Measurements from ENCODE around the gene SUPT3H. TPM values are rescaled to one million over a fixed set of nuclear protein-coding genes. Genes with fewer than 3 reads are reported as not detected.

The SUPT3H gene
- total RNA-seq, 2 donors from 2014 or later, result 2.5 to 4.5 TPM

GRCh38 chr6:44974511-44974910 is 403.2 kb downstream of the SUPT3H start:
- no peaks in the 10 kb centered on the region for H3K36me3 ChIP-seq
- DNase-seq (ENCODE audit: low spot score), result no peak
- no peaks in the 10 kb centered on the region for H3K9me3 ChIP-seq
- TF ChIP-seq CTCF (IDR thresholded peaks at IDR 0.05), result no peak
- no peak overlapping the region for H3K27ac ChIP-seq
- H3K4me1 ChIP-seq, result no peaks in the 10 kb centered on the region
- H3K4me3 ChIP-seq, result no peak overlapping the region
- H3K27me3 ChIP-seq, result no peaks in the 10 kb centered on the region

DNA sequence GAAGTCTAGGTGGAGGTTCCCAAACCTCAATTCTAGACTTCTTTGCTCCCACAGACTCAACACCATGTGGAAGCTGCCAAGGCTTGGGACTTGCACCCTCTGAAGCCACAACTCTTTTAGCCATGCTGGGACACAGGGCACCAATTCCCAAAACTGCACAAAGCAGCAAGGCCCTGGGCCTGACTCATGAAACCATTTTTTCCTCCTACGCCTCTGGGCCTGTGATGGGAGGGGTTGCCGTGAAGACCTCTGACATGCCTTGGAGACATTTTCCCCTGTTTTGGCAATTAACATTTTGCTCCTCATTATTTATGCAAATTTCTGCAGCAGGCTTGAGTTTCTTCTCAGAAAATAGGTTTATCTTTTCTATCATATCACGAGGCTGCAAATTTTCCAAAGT is 405.0 kb downstream of the SUPT3H start:
- TF ChIP-seq CTCF (IDR thresholded peaks at IDR 0.05), result no peak
- Histone ChIP-seq H3K36me3 (no peaks in the 10 kb centered on the region), H3K4me3 (no peak overlapping the region), H3K27ac (no peak overlapping the region), H3K4me1 (no peaks in the 10 kb centered on the region), H3K9me3 (no peaks in the 10 kb centered on the region), H3K27me3 (no peaks in the 10 kb centered on the region)
- DNase-seq (ENCODE audit: low spot score), result no peak

DNA sequence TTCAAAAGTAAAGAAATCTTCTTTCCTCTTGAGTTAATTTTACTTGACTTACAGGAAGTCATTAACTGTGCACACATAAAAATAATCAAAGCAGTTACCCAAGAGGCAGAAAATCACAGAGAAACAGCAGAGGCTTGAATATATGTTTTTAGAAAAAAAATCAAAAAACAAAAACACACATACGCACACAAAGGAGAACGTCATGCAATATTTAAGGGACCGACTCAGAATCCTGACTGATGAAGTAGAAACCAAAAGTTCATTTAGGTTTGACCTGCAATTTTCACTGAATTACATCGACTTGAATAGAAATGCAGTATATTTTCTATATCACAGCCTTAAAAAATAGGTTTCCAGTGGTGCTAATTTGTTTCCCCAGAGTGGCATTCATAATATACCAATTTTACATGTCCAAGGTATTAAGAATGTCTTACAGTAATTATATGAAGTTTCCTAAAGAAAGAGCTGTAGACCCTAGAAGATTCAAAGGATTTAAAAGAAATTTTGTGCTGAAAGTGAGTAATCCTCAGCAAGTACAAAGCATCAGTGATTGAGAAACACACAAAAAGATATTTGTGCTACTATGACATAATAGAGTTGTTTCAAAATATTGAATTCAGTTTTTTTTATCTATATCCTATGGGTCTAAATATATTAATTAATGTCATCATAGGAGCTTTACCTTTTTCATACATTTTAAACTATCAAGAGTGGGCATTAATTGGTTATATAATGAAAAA is 408.1 kb downstream of the SUPT3H start:
- H3K4me3 ChIP-seq, result no peak overlapping the region
- no peaks in the 10 kb centered on the region for H3K27me3 ChIP-seq
- H3K27ac ChIP-seq, result no peak overlapping the region
- no peaks in the 10 kb centered on the region for H3K36me3 ChIP-seq
- no peaks in the 10 kb centered on the region for H3K9me3 ChIP-seq
- no peak for TF ChIP-seq CTCF (IDR thresholded peaks at IDR 0.05)
- peaks cover 0 to 9% of the 10 kb centered on the region in 2 donors for H3K4me1 ChIP-seq
- no peak for DNase-seq (ENCODE audit: low spot score)

GRCh38 chr6:44967481-44967880 is 410.3 kb downstream of the SUPT3H start:
- no peak for DNase-seq (ENCODE audit: low spot score)

GRCh38 chr6:44966449-44967092 is 411.2 kb downstream of the SUPT3H start:
- Histone ChIP-seq H3K4me3 (no peak overlapping the region), H3K4me1 (peaks cover 0 to 9% of the 10 kb centered on the region in 2 donors), H3K27ac (no peak overlapping the region), H3K27me3 (no peaks in the 10 kb centered on the region), H3K36me3 (no peaks in the 10 kb centered on the region), H3K9me3 (no peaks in the 10 kb centered on the region)
- no peak for TF ChIP-seq CTCF (IDR thresholded peaks at IDR 0.05)
- no peak for DNase-seq (ENCODE audit: low spot score)

More at GRCh38 chr6:44967481-44967880, 410.3 kb downstream of the SUPT3H start:
- Histone ChIP-seq H3K36me3 (no peaks in the 10 kb centered on the region), H3K4me3 (no peak overlapping the region), H3K4me1 (peaks cover 0 to 9% of the 10 kb centered on the region in 2 donors), H3K9me3 (no peaks in the 10 kb centered on the region), H3K27ac (no peak overlapping the region), H3K27me3 (no peaks in the 10 kb centered on the region)
- no peak for TF ChIP-seq CTCF (IDR thresholded peaks at IDR 0.05)

Measured in right atrium auricular region (tissue), 2 donors.